ENCODE measurements around the gene CHRNA9.
"Not testable (repeated sequence)": the region's sequence is repeated elsewhere in the genome, so short reads cannot be mapped to it uniquely, and the experiment has no call there.

Gene CHRNA9

GRCh38 chr4:40334591-40335524 lies at the start of gene CHRNA9:
CHRNA9 (plus strand) TSS chr4:40335333; CDS start chr4:40335468, 135 bp downstream.
- DNase-seq (ENCODE audit: low spot score), result no peak

- no peak for DNase-seq (ENCODE audit: low spot score)
These were observed 49.4 kb upstream of the CHRNA9 start for GRCh38 chr4:40285692-40286091.

GRCh38 chr4:40288566-40288965 lies 46.6 kb upstream of the CHRNA9 start:
- no peak for DNase-seq (ENCODE audit: low spot score)

GRCh38 chr4:40289366-40290188 lies 45.6 kb upstream of the CHRNA9 start:
- no peak for DNase-seq (ENCODE audit: low spot score)

GRCh38 chr4:40290611-40291186 lies 44.4 kb upstream of the CHRNA9 start:
- DNase-seq (ENCODE audit: low spot score), result not testable (repeated sequence)

- no peak for DNase-seq (ENCODE audit: low spot score)
These were observed 42.8 kb upstream of the CHRNA9 start for GRCh38 chr4:40292313-40292759.

GRCh38 chr4:40294339-40294738 lies 40.8 kb upstream of the CHRNA9 start:
- no peak for DNase-seq (ENCODE audit: low spot score)

- DNase-seq (ENCODE audit: low spot score), result not testable (repeated sequence)
These were observed 40.1 kb upstream of the CHRNA9 start for GRCh38 chr4:40295030-40295429.

GRCh38 chr4:40295572-40295971 lies 39.6 kb upstream of the CHRNA9 start:
- DNase-seq (ENCODE audit: low spot score), result no peak

GRCh38 chr4:40299126-40299525 lies 36.0 kb upstream of the CHRNA9 start:
- no peak for DNase-seq (ENCODE audit: low spot score)

GRCh38 chr4:40299811-40300292 lies 35.3 kb upstream of the CHRNA9 start:
- DNase-seq (ENCODE audit: low spot score), result no peak

- no peak for DNase-seq (ENCODE audit: low spot score)
These were observed 34.6 kb upstream of the CHRNA9 start for GRCh38 chr4:40300371-40301162.

- DNase-seq (ENCODE audit: low spot score), result no peak
These were observed 33.5 kb upstream of the CHRNA9 start for GRCh38 chr4:40301603-40302002.

- no peak for DNase-seq (ENCODE audit: low spot score)
These were observed 31.4 kb upstream of the CHRNA9 start for GRCh38 chr4:40303751-40304150.

- no peak for DNase-seq (ENCODE audit: low spot score)
These were observed 29.6 kb upstream of the CHRNA9 start for GRCh38 chr4:40305328-40306170.

GRCh38 chr4:40306226-40306625 lies 28.9 kb upstream of the CHRNA9 start:
- no peak for DNase-seq (ENCODE audit: low spot score)

- DNase-seq (ENCODE audit: low spot score), result no peak
These were observed 28.2 kb upstream of the CHRNA9 start for GRCh38 chr4:40306976-40307375.

GRCh38 chr4:40307627-40308497 lies 27.3 kb upstream of the CHRNA9 start:
- DNase-seq (ENCODE audit: low spot score), result no peak

- no peak for DNase-seq (ENCODE audit: low spot score)
These were observed 26.5 kb upstream of the CHRNA9 start for GRCh38 chr4:40308528-40309122.
